ENCODE data around the gene SFT2D1.

The SFT2D1 gene

DNA sequence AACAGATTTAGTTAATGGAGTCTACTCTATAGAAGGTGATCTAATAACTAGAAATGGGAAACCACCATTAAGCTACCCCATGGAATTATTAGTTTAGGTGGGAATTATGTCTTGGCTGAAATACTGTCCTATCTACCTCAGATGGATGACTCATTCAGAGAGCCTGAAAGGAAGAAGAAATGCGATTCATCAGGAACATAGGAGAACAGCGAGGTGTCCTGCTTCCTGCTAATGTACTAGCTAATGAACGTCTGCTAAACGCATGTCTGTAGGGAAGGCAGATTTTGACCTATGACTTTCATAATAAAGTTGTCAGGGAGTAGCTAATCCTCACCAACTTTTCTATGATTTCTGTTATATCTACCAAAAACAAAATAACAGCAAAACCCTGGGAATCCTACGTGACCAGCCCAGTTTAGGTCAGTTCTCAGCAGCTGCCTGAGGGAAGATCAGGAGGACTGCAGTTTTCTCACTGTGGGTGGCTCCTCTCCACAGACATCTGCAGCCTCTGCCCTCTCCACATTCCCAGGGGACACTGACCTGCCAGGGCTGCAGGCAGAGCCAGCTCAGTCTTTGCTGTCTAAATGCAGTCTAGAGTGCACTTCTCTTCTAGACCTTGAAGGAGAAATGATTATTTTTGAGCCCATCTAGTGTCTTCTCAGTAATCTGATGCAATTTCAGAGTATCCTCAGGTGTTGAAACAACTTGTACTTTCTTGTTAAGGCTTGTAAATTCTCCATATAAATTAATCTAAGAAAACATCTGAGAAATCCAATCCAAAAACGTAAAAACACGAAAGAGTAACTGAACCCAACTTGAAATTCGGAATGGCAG lies 18.1 kb upstream of the SFT2D1 start:
- H3K27ac ChIP-seq (ENCODE audit: low read length), result no peak overlapping the region
- H3K4me1 ChIP-seq (ENCODE audit: low read length), result peaks cover 9% of the 10 kb centered on the region
- H3K36me3 ChIP-seq (replicated peaks; ENCODE audit: insufficient read depth, low read length), result no peaks in the 10 kb centered on the region
- no peak overlapping the region for H2AFZ ChIP-seq (ENCODE audit: low read length)
- no peak overlapping the region for H3K4me2 ChIP-seq (ENCODE audit: low read depth, low read length)
- peaks cover 7% of the 10 kb centered on the region; the same call in 1 of the 2 replicates for H3F3A ChIP-seq (ENCODE audit: insufficient read depth, low read length)
- H3K27me3 ChIP-seq (replicated peaks; ENCODE audit: insufficient read depth, low read length), result no peaks in the 10 kb centered on the region
- H3K9me2 ChIP-seq (replicated peaks; ENCODE audit: insufficient read depth, low read length), result no peaks in the 10 kb centered on the region
- H3K79me2 ChIP-seq (ENCODE audit: low read length), result no peaks in the 10 kb centered on the region
- no peak overlapping the region for H3K4me3 ChIP-seq (ENCODE audit: low read length)
- DNase-seq, result no peak
- no peak overlapping the region for H3K9ac ChIP-seq (ENCODE audit: low read length)
- no peaks in the 10 kb centered on the region for H3K9me3 ChIP-seq (replicated peaks; ENCODE audit: insufficient read depth, low read length)
- H4K20me1 ChIP-seq (ENCODE audit: insufficient read depth, low read length), result no peaks in the 10 kb centered on the region
- TF ChIP-seq EZH2 (optimal IDR thresholded peaks at IDR 0.05; ENCODE audit: low read depth, low read length) (no peak), EZH2phosphoT487 (IDR thresholded peaks at IDR 0.05; ENCODE audit: low read length) (no peak)
- TF ChIP-seq, protein P1, sequence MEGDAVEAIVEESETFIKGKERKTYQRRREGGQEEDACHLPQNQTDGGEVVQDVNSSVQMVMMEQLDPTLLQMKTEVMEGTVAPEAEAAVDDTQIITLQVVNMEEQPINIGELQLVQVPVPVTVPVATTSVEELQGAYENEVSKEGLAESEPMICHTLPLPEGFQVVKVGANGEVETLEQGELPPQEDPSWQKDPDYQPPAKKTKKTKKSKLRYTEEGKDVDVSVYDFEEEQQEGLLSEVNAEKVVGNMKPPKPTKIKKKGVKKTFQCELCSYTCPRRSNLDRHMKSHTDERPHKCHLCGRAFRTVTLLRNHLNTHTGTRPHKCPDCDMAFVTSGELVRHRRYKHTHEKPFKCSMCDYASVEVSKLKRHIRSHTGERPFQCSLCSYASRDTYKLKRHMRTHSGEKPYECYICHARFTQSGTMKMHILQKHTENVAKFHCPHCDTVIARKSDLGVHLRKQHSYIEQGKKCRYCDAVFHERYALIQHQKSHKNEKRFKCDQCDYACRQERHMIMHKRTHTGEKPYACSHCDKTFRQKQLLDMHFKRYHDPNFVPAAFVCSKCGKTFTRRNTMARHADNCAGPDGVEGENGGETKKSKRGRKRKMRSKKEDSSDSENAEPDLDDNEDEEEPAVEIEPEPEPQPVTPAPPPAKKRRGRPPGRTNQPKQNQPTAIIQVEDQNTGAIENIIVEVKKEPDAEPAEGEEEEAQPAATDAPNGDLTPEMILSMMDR (IDR thresholded peaks at IDR 0.05; ENCODE audit: low read length), result no peak

DNA sequence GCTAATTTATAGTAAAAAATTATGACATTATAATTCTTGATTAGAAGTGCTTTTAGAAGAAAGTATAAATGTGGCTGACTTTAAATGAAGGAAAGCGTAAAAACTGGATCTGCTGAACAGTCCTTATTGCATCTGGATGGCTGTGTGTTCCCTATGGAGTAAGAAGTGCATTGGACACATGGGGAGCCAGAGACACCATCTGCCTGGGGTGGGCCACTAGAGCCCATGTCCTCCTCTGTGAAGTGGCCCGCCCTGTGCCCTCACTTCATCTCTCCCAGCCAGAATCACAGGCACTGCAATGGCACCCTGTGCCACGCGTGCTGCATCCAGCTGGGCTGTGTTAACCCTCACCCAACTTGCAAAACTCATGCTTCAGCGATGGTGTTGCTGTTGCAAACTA lies 13.2 kb upstream of the SFT2D1 start:
- Histone ChIP-seq H3K4me2 (ENCODE audit: low read depth, low read length) (no peak overlapping the region), H3K9me2 (replicated peaks; ENCODE audit: insufficient read depth, low read length) (no peaks in the 10 kb centered on the region), H2AFZ (ENCODE audit: low read length) (no peak overlapping the region), H3K9ac (ENCODE audit: low read length) (no peak overlapping the region), H3K4me3 (ENCODE audit: low read length) (no peak overlapping the region), H3K36me3 (replicated peaks; ENCODE audit: insufficient read depth, low read length) (no peaks in the 10 kb centered on the region), H3K79me2 (ENCODE audit: low read length) (no peaks in the 10 kb centered on the region), H3K9me3 (replicated peaks; ENCODE audit: insufficient read depth, low read length) (no peaks in the 10 kb centered on the region), H3K4me1 (ENCODE audit: low read length) (no peaks in the 10 kb centered on the region), H3F3A (ENCODE audit: insufficient read depth, low read length) (no peaks in the 10 kb centered on the region), H3K27ac (ENCODE audit: low read length) (no peak overlapping the region), H4K20me1 (ENCODE audit: insufficient read depth, low read length) (no peaks in the 10 kb centered on the region), H3K27me3 (replicated peaks; ENCODE audit: insufficient read depth, low read length) (no peaks in the 10 kb centered on the region)
- TF ChIP-seq EZH2phosphoT487 (IDR thresholded peaks at IDR 0.05; ENCODE audit: low read length) (no peak), EZH2 (optimal IDR thresholded peaks at IDR 0.05; ENCODE audit: low read depth, low read length) (no peak)
- TF ChIP-seq, protein P1 (IDR thresholded peaks at IDR 0.05; ENCODE audit: low read length), result no peak
- no peak for DNase-seq

GRCh38 chr6:166354965-166355364 lies 12.6 kb upstream of the SFT2D1 start:
- no peaks in the 10 kb centered on the region for H3K4me1 ChIP-seq (ENCODE audit: low read length)
- H3K27me3 ChIP-seq (replicated peaks; ENCODE audit: insufficient read depth, low read length), result no peaks in the 10 kb centered on the region
- H3K36me3 ChIP-seq (replicated peaks; ENCODE audit: insufficient read depth, low read length), result no peaks in the 10 kb centered on the region
- H3F3A ChIP-seq (ENCODE audit: insufficient read depth, low read length), result no peaks in the 10 kb centered on the region
- H3K4me2 ChIP-seq (ENCODE audit: low read depth, low read length), result no peak overlapping the region
- H3K9me2 ChIP-seq (replicated peaks; ENCODE audit: insufficient read depth, low read length), result no peaks in the 10 kb centered on the region
- no peak overlapping the region for H3K4me3 ChIP-seq (ENCODE audit: low read length)
- H3K9me3 ChIP-seq (replicated peaks; ENCODE audit: insufficient read depth, low read length), result no peaks in the 10 kb centered on the region
- TF ChIP-seq EZH2phosphoT487 (IDR thresholded peaks at IDR 0.05; ENCODE audit: low read length) (no peak), EZH2 (optimal IDR thresholded peaks at IDR 0.05; ENCODE audit: low read depth, low read length) (no peak)
- TF ChIP-seq, protein P1 (IDR thresholded peaks at IDR 0.05; ENCODE audit: low read length), result no peak
- no peak for DNase-seq
- no peak overlapping the region for H2AFZ ChIP-seq (ENCODE audit: low read length)
- no peak overlapping the region for H3K9ac ChIP-seq (ENCODE audit: low read length)
- H3K27ac ChIP-seq (ENCODE audit: low read length), result no peak overlapping the region
- H3K79me2 ChIP-seq (ENCODE audit: low read length), result no peaks in the 10 kb centered on the region
- H4K20me1 ChIP-seq (ENCODE audit: insufficient read depth, low read length), result no peaks in the 10 kb centered on the region
